ENCODE data around the gene KCTD7.
"Not testable (repeated sequence)": the region's sequence is repeated elsewhere in the genome, so short reads cannot be mapped to it uniquely, and the experiment has no call there.

GRCh38 chr7:66592597-66593146 is 36.0 kb upstream of the KCTD7 start:
- TF ChIP-seq CTCF, POLR2A, POLR2AphosphoS5 (IDR thresholded peaks at IDR 0.05): not testable (repeated sequence)

Measured in prostate gland (tissue), 2 donors.